NCI-H2227 treated with DMSO at 0.1 percent for 48 hours (cell line): ENCODE measurements around the gene FLRT1.

Experiments
- DNase-seq: peaks from one replicate; lab custom pipeline; 2025; lab: John Stamatoyannopoulos, UW

The FLRT1 gene

DNA sequence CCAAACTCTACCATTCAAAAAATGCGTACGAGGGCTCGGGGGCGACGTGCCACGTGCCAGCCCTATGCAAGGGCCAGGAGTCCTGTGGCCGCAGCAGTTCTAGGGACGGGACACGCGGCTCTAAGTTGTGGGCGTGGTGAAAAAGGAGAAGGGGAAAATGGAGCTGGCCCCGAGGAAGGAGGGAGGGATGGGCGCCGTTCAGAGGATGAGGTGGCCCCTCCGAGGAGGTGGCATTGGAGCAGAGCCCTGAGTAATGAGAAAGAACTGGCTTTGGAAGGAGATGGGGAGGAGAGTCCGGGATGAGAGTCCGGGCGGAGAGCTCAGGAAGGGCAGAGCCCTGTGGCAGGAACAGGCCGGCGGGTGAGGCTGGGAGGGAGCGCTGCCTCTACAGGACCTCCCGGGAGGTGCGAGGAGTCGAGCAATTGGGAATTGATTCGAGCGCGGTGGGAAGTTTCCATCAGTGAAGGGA lies 28.5 kb upstream of the FLRT1 start:
- peak; percentile 39 for DNase-seq

DNA sequence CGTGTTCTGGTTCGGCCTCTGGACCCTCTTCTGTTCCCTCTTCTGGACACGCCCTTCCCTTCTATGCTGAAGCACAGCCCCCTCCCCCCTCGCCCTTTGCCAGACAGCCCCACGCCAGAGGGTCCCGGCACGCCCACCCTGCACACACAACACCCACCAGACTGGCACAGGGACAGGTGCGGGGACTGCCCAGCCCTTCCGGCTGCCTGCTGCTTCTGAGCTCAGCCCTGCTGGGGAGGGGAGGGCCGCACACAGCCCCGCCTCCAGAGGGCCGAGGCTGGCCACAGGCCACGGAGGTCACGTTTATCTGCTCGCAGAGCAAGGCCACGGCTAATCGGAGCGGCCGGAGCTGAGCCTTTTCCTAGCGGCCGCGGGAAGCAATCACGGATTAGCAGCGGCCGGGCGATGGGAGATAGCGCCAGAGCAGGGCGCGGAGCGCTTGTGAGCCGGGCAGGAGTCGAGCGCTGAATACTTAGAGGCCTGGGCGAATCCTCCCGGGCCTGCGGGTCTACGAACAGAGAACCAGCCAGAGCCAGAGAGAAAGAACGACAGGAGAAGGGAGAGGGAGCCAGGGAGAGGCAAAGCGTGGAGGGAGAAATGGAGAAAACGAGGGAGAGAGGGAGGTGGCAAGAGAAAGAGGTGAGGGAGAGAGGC lies 28.0 kb upstream of the FLRT1 start:
- DNase-seq, result peak; percentile 76

DNA sequence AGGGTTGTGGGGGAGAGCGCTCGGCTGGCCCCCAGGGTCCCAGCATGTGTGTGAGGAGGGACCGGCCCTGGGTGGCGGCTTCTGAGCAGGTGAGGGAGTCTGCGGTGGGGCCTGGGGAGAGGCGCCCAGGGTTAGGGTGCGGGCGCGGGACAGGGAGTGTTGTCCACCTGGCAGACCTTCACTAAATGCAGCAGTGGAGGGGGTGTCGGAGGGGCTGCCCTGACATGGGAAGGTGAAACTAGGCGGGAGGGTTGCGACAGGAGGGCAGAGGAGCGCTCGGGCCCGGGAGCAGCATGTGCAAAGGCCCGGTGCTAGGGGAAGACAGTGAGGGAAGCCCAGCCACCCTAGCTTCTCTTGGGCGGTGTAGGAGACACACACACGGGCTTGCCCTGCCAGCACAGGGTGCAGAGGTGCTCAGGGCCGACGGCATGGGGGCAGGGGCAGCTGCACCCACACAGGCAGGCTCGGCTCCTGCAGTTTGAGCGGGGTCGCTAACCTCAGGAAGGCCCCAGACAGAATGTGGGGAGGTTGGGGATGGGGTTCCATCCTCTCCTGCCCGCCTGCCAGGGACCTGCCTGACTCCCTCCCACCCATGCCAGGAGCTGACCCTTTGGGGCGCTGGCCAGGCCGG lies 27.3 kb upstream of the FLRT1 start:
- no peak for DNase-seq

DNA sequence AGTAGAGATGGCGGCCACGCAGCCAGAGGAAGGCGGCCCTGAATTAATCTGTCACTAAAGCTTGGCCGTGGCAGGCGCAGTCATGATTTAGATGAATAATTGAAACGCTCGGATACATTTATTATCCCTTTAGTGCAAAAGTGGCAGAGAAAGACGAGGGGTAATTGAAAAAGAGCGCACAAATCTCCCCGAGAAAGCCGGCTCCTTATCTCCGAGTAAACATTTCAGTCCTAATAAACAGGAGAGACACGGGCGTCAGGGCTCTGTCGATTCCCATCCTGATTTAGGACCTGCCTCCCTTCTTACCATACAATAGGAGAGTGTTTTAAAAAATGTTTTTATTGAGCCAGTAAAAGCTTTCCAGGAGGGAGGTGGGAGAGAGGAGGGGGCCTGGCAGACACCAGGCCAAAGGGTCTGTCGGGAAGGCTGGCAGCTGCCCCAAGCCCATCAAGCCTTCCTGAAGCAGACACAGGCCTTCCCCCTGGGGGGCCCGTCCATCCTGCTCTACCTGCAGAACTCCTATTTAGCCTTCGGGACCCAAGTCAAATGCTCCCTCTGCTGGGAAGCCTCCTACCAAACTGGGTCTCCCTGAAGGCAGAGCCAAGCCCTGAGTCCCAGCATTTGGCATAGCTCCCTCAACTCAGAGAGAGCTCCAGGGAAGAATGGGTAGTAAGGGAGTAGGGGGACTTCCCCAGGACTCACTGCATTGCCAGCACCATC lies 26.7 kb upstream of the FLRT1 start:
- DNase-seq, result no peak

DNA sequence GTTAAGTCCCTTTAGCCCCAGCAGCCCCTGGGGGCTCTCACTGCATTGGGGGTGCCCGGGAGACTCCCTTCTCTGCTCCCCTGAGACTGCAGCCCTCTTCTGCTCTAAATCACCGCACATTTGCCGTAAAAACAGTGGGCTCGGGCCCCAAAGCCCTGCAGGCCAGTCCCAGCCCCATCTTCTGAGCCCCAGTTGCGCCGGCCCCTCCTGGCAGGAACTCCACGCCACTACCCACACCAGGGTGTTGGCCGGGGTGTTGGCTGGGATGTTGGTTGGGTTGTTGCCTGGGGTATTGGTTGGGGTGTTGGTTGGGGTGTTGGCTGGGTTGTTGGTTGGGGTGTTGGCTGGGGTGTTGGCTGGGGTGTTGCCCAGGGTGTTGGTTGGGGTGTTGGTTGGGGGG lies 26.0 kb upstream of the FLRT1 start:
- DNase-seq, result no peak

DNA sequence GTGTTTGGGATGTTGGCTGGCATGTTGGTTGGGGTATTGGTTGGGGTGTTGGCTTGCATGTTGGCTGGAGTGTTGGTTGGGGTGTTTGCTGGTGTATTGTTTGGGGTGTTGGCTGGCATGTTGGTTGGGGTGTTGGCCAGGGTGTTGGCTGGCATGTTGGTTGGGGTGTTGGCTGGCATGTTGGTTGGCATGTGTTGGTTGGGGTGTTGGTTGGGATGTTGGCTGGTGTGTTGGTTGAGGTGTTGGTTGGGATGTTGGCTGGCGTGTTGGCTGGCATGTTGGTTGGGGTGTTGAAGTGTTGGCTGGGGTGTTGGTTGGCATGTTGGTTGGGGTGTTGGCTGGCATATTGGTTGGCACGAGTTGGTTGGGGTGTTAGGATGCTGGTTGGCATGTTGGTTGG lies 24.9 kb upstream of the FLRT1 start:
- DNase-seq, result no peak

DNA sequence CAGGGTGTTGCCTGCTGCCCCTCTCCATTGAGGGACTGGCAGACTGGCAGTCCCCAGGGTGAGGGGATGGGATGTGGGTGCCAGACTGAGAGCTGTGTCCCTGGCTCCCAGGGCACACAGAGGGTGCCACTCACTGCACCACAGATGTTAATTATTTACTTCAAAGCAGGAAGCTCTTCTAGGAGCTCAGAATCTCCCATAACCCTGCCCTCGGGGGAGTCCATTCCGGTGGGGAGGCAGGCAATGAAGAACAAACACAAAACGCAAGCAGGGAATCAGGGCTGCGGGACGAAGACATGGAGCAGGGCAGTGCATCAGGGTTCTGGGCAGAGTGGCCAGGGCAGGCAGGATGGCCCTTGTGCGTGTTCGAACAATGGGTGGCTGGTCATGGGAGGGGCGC lies 24.4 kb upstream of the FLRT1 start:
- DNase-seq, result no peak

DNA sequence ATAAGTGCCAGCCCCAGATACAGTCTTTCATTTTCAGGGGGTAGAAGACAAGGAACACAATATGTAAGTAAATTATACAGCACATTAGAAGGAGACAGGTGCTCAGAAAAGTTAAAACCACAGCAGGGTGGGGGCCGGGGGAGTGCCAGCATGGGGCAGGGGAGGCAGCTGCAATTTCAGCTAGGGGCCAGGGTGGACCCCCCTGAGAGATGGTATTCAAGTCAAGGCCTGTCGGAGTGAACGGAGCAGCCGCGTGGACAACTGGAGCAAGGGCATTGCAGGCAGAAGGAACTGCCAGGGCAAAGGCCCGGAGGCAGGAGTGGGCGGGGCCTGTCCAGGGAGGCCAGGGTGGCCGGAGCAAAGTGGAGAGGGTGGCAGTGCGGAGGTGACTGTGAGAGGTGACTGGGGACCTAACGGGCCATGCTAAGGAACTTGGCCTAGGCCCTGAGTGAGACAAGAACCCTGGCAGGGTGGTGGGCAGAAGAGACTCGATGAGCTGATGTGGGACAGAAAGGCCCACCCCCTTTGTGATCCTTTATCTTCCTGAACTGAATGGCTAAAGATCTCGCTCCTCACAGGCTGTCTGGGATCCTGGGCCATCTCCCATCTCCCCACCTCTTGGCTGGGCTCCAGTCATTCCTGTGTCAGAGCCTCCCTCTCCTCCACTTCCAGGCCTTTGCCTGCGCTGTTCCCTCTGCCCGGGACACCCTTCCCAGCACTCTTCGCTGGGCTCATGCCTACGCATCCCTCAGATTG lies 22.4 kb upstream of the FLRT1 start:
- DNase-seq, result no peak

DNA sequence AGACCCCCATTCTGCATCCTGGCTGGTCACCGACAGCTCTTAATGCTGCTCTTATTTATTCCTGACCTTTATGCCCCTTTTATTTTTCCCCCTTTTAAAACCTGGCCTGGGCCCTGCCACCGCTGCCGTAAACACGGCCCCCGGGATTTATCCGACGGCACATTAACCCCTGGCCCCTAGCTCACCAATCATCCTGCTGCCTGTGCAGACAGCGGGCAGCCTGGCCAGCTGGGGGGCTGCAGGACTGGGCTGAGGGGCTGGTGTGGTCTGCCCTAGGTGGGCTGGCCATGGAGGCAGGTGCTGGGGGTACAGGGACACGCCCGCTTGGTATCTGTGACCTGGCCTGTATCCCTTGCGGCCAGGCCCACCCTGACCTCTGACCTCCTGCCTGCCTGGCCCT lies 21.4 kb upstream of the FLRT1 start:
- DNase-seq, result no peak

DNA sequence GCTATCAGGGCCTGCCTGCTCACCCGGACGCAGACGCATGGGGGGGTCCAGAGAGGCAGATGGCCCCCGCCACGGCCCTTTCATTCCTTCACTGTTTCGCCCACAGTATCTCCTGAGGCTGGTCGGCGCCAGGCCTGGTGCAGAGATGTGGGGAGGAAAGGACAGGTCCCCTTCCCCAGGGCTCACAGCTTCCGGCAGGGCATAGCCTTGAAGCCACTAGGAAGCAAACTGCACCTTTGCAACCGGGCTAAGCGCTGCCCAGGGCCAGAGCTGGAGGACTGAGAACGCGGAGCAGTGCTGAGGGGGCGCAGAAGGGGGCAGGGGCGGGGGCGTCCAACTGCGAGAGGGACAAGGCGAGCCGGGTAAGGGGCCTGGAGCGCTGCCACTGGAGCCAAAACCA lies 20.2 kb upstream of the FLRT1 start:
- DNase-seq, result no peak

DNA sequence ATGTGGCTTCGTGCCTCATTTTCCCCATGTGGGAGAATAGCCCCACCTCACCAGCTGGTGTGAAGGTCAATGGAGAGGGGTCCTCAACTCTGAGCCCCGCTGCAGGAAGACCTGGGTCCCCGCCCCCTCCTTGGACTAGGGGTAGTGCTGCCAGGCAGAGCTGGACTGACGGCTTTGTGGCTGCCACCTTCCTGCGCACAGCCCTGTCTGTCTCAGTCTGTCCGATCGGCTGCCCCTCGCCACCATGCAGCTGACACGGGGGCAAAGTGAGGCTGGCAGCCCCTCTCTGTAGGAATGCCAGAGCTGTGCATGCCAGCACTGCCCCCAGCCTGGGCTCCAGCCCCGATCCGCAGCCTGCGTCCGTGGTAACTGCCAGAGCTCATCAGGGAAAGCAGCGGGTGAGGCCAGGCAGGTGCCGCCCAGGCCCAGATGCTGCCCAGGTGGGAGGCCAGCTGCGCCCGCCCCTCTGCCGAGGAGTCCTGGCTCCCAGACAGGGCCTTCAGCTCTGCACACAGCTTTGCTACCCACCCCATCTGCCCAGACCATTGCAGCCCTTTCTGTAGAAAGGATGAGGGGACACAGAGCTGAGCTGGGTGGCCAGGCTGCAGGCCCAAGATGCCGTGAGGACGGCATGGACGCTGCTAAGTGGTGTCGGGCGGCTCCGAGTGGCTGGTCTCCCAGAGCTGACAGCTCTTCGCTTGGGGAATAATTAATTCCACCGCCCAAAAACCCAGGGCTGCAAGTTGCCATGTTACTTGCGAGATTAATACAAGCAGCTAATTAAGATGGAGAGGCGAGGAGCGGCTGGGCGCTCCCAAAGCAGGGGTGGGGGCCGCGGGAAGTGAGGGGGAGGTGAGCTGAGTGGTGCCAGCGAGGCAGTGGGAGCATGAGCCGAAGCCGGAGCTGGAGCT lies 19.5 kb upstream of the FLRT1 start:
- DNase-seq, result no peak

DNA sequence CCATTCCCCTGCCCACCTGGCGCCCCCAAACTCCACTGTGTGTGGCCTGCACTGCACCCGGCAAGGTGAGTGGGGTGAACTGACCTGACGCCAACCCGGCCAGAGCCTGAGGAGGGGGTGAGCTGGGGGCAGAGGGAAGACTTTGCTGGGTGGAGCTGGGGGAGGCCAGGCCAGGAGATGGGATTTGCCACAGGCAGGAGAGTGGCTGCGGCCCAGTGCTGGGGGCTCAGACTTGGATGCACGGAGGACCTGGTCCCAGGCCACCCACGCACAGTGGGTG lies 17.8 kb upstream of the FLRT1 start:
- DNase-seq, result no peak

DNA sequence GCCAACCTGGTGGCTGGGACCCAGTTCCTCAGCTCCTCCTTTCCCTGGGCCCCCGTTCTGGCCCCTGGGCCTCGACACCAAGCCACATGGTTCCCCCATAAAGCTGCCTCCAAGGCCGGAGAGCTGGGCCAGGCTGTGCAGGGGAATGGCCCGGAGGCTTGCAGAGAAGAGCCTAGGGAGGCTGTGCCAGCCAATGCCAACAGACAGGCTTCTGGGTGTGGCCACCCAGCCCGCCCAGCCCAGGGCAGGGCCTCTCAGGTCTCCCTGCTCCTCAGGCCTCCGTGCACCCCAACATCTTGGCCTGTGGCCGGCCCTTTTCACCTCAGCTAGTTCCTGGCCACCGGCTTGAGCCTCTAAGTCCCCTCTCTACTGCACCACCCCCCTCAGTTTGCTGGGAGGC lies 17.4 kb upstream of the FLRT1 start:
- no peak for DNase-seq

DNA sequence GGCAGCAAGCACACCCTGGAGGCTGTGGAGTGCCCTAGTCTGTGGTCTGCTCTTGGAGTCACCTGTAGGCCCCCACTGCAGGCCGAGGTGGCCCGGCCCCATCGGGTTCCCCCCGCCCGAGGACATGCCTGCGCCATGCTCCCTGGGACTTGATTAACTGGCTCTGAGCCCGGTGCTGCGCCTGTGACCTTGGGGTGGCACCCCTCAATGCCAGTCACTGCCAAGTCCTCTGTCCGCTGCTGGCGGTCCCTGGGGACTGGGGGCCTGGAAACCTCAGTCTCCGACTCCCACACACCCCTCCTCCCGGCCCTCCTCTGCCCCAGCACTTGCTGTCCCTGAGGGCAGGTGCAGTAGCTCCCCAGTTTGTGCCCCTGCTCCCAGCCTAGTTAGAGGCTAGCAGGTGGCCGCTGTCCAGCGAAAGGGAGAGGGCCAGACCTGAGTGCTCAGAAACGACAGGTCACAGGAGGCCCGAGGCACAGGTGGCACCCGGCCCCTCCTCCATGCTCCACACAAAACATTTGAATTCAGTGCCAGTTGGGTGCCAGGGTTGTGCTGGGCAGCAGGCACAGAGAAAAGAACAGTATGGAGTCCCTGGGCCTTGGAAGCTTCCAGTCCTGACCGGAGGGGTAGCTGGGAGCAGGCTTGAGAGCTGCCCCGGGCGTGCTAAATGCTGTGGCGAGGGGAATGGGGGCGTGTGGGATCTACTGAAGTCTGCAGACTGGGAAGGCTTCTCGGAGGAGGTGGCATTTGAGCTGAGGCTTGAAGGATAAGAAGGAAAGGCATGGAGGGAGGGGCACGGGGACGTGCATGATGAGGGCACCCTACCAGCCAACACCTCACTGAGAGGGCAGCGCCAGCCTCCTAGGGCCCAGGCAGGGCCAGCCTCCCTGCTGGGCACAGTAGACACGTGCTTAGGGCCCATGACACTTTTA lies 16.4 kb upstream of the FLRT1 start:
- DNase-seq, result no peak

DNA sequence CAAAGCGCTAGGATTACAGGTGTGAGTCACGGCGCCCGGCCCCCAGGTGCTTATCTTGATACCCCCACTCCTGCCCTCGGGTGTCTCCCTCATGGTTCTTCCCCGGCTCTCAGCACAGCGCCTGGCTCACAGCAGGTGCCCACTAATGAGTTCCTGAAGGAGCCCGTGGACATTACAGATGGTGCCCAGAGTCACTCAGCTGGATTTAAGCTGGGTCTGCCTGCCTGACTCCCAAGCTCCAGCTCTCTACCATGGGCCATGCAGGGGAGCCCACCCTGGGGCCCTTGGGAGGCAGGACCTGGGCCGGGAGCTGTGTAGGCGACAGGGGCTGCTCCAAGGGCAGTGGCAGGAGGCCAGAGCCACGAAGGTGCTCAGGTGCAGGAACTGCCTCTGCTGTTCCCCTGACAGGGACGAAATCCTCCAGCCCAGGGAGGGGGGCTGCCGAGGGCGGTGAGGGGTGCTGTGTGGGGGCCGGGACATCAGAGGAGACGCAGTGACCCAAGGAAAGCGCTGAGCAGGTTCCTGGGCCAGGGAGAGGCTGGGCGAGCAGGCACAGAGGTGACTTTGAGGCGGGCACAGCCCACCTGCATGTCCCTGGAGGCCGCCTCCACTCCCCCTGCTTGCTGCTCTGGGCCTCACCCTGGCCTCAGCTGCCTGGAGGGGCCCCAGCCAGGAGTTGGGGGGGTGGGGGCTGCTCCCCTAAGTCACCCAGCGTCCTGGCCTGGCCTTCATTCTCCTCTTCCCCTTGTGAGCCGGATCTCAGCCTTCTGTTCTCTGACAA lies 14.6 kb upstream of the FLRT1 start:
- no peak for DNase-seq

DNA sequence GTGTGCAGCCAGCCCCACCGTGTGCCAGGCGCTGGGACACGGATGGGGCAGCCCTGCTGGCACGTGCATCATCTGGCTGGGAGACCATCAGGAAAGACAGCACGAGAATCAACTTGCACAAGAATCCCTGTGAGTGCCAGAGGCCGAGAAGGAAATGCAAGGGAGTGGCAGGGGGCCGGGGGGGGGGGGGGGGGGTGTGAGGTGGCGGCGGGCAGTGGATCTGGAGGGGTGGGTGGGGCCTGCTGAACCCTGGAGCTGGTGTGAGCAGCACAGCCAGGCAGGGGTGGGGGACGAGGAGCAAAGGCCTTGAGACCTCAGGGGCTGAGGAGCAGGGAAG lies 14.0 kb upstream of the FLRT1 start:
- no peak for DNase-seq

DNA sequence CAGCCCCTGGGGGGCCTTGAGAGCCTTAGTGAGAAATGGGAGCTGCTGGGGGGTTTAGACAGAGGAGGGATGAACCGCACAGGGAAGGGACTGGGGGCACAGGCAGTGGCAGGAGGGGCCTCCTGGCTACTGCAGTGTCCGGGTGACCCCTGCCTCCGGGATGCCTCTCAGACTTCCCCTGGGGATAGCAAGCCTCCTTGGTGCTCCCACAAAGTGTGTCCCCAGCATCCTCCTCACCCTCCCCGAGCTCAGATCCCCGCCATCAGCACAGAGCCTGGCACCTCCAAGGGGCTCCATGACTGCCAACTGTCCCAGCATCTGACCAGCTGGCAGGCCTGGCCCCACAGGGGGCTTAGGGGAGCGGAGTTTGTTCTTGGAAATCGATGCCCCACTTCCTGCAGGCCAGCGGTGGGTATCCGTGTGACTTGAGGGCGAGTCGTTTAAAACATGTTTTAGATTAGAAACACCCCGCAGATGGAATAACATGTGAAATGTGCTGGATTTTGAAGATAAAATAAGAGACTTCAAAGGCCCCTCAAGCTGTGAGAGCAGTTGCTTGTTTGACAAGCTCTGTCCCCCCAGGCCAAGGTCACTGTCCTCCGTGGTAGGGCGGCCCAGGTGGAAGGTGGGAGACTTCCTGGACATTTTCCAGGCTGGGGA lies 13.5 kb upstream of the FLRT1 start:
- DNase-seq, result no peak

DNA sequence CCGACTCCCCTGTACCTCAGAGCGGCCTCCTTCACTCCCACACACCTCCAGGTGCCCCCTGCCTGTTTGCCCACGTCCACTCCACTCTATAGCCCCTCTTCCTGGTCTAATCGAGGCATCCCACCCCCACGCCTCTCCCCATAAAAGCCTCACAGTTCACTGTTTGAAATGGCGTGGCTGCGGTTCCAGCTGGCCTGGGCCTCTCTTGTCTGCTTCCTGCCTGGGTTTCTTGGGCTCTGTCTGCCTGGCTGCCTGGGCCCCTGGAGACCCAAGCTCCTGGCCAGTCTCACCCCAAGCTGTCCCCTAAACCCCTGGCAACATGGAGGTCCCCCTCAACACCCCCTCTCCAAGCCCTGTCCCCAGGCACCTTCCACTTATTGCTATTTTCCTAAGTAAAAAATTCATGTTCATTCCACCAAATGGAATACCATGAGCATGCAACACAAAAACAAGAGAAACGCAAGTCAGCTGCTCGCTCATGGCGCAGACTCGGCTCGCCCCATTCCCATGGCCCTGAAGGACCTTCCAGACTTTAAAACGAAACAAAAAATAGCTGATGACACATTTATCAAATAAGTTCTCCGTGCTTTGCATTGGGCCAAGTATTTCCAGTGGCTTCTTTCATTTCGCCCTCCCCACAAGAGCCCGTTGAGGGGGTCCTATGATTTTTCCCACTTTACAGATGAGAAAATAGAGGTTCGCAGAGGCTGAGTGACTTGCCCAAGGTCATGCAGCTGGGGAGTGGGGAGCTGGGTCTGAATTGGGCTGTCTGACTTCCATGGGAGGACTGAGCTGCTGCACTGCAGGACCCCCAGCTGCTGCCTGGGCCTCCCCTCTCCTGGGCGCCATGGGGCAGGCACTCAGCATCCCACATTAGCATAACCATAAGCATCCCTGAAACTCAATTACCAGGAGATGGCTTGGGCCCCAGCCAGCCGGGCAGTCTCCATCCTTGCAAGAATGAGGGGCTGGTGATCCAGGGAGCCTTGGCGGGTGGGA lies 11.7 kb upstream of the FLRT1 start:
- DNase-seq, result no peak
